ENCODE data around the gene PLSCR2.

The PLSCR2 gene

GRCh38 chr3:146496726-146497125, 27.4 kb upstream of the PLSCR2 start:
- no peak for TF ChIP-seq CTCF (conservative IDR thresholded peaks at IDR 0.05; ENCODE audit: low read length)
- Histone ChIP-seq H2AFZ (ENCODE audit: low read length) (no peak overlapping the region), H4K20me1 (ENCODE audit: insufficient read depth, low read length, poor library complexity, severe bottlenecking) (no peaks in the 10 kb centered on the region), H3K79me2 (ENCODE audit: insufficient read depth, low read length) (no peaks in the 10 kb centered on the region), H3K4me2 (ENCODE audit: low read depth, low read length, poor library complexity, severe bottlenecking) (no peak overlapping the region), H3K4me1 (ENCODE audit: insufficient read depth, low read length, poor library complexity, severe bottlenecking) (peaks cover 4% of the 10 kb centered on the region), H3K9me3 (ENCODE audit: insufficient read depth, low read depth, low read length) (no peaks in the 10 kb centered on the region), H3K4me3 (ENCODE audit: low read length, poor library complexity, severe bottlenecking) (no peak overlapping the region), H3K36me3 (ENCODE audit: insufficient read depth, low read length) (no peaks in the 10 kb centered on the region), H3K9me2 (replicated peaks; ENCODE audit: low read depth, low read length) (no peaks in the 10 kb centered on the region), H3F3A (ENCODE audit: low read depth) (no peaks in the 10 kb centered on the region), H3K27me3 (ENCODE audit: insufficient read depth, low read length, poor library complexity, severe bottlenecking) (no peaks in the 10 kb centered on the region), H3K9ac (ENCODE audit: low read depth, low read length, poor library complexity, severe bottlenecking) (no peak overlapping the region)

GRCh38 chr3:146496251-146496650, 26.9 kb upstream of the PLSCR2 start:
- no peaks in the 10 kb centered on the region for H3K9me3 ChIP-seq (ENCODE audit: insufficient read depth, low read depth, low read length)
- no peaks in the 10 kb centered on the region for H3K36me3 ChIP-seq (ENCODE audit: insufficient read depth, low read length)
- H3K4me3 ChIP-seq (ENCODE audit: low read length, poor library complexity, severe bottlenecking), result no peak overlapping the region
- no peak overlapping the region for H2AFZ ChIP-seq (ENCODE audit: low read length)
- peaks cover 4% of the 10 kb centered on the region for H3K4me1 ChIP-seq (ENCODE audit: insufficient read depth, low read length, poor library complexity, severe bottlenecking)
- H3K27me3 ChIP-seq (ENCODE audit: insufficient read depth, low read length, poor library complexity, severe bottlenecking), result no peaks in the 10 kb centered on the region
- no peaks in the 10 kb centered on the region for H3K79me2 ChIP-seq (ENCODE audit: insufficient read depth, low read length)
- H4K20me1 ChIP-seq (ENCODE audit: insufficient read depth, low read length, poor library complexity, severe bottlenecking), result no peaks in the 10 kb centered on the region
- no peaks in the 10 kb centered on the region for H3K9me2 ChIP-seq (replicated peaks; ENCODE audit: low read depth, low read length)
- no peak overlapping the region for H3K4me2 ChIP-seq (ENCODE audit: low read depth, low read length, poor library complexity, severe bottlenecking)
- TF ChIP-seq EZH2phosphoT487 (IDR thresholded peaks at IDR 0.05; ENCODE audit: borderline replicate concordance) (no peak), CTCF (conservative IDR thresholded peaks at IDR 0.05; ENCODE audit: low read length) (no peak)
- no peaks in the 10 kb centered on the region for H3F3A ChIP-seq (ENCODE audit: low read depth)
- no peak overlapping the region for H3K9ac ChIP-seq (ENCODE audit: low read depth, low read length, poor library complexity, severe bottlenecking)

- H3K9me3 ChIP-seq (ENCODE audit: insufficient read depth, low read depth, low read length), result no peaks in the 10 kb centered on the region
- H3K36me3 ChIP-seq (ENCODE audit: insufficient read depth, low read length), result no peaks in the 10 kb centered on the region
- no peaks in the 10 kb centered on the region for H3K27me3 ChIP-seq (ENCODE audit: insufficient read depth, low read length, poor library complexity, severe bottlenecking)
- H3K4me3 ChIP-seq (ENCODE audit: low read length, poor library complexity, severe bottlenecking), result no peak overlapping the region
- H3K9me2 ChIP-seq (replicated peaks; ENCODE audit: low read depth, low read length), result no peaks in the 10 kb centered on the region
- H4K20me1 ChIP-seq (ENCODE audit: insufficient read depth, low read length, poor library complexity, severe bottlenecking), result no peaks in the 10 kb centered on the region
- H3K4me2 ChIP-seq (ENCODE audit: low read depth, low read length, poor library complexity, severe bottlenecking), result no peak overlapping the region
- peaks cover 4% of the 10 kb centered on the region for H3K4me1 ChIP-seq (ENCODE audit: insufficient read depth, low read length, poor library complexity, severe bottlenecking)
- no peak overlapping the region for H2AFZ ChIP-seq (ENCODE audit: low read length)
- H3F3A ChIP-seq (ENCODE audit: low read depth), result no peaks in the 10 kb centered on the region
- no peak overlapping the region for H3K9ac ChIP-seq (ENCODE audit: low read depth, low read length, poor library complexity, severe bottlenecking)
- TF ChIP-seq CTCF (conservative IDR thresholded peaks at IDR 0.05; ENCODE audit: low read length), result no peak
- TF ChIP-seq EZH2phosphoT487 (IDR thresholded peaks at IDR 0.05; ENCODE audit: borderline replicate concordance), result no peak
- H3K79me2 ChIP-seq (ENCODE audit: insufficient read depth, low read length), result no peaks in the 10 kb centered on the region
Observed at GRCh38 chr3:146493761-146494160, 24.4 kb upstream of the PLSCR2 start.
